22Rv1 (cell line): Measurements from ENCODE around the gene DCTN2.

Experiments used
- H3K27ac ChIP-seq: fragments of 450-650 bp; 2 replicates; pipeline ENCODE4 v1.5.1; 2017
- CTCF ChIP-seq: fragments of 450-650 bp; IDR thresholded peaks from 2 replicates; pipeline ENCODE4 v1.5.1; 2017; ENCODE audit warnings: mild to moderate bottlenecking
- ZFX ChIP-seq: fragments of 450-650 bp; IDR thresholded peaks from 2 replicates; pipeline ENCODE4 v1.6.1; 2017; ENCODE audit warnings: antibody characterized with exemption, borderline replicate concordance

DCTN2 gene

GRCh38 chr12:57539134-57539768 lies 7.7 kb downstream of the DCTN2 start:
- H3K27ac ChIP-seq, result no peak overlapping the region
- TF ChIP-seq ZFX (no peak), CTCF (no peak)

- H3K27ac ChIP-seq, result no peak overlapping the region
- no peak for TF ChIP-seq ZFX
- no peak for TF ChIP-seq CTCF
Measured at GRCh38 chr12:57536597-57536942, 10.4 kb downstream of the DCTN2 start.

GRCh38 chr12:57535764-57536596 lies 11.0 kb downstream of the DCTN2 start:
- no peak overlapping the region for H3K27ac ChIP-seq
- TF ChIP-seq ZFX (no peak), CTCF (no peak)

GRCh38 chr12:57534991-57535543 lies 11.9 kb downstream of the DCTN2 start:
- TF ChIP-seq ZFX, result no peak
- no peak overlapping the region for H3K27ac ChIP-seq

GRCh38 chr12:57534250-57534649 lies 12.7 kb downstream of the DCTN2 start:
- no peak for TF ChIP-seq CTCF
- TF ChIP-seq ZFX, result no peak
- no peak overlapping the region for H3K27ac ChIP-seq

GRCh38 chr12:57533108-57533507 lies 13.9 kb downstream of the DCTN2 start:
- TF ChIP-seq CTCF (no peak), ZFX (no peak)
- H3K27ac ChIP-seq, result no peak overlapping the region

GRCh38 chr12:57531836-57532235 lies 15.2 kb downstream of the DCTN2 start:
- TF ChIP-seq ZFX, result no peak
- H3K27ac ChIP-seq, result 0 out of 2 replicates have a peak overlapping the region, but pooled peaks have one; percentile 46
